HG02884 (cell line): ENCODE results near the gene ITSN1.

Experiments
- ATAC-seq: cut with Tn5 transposase; IDR thresholded peaks from one replicate; pipeline ENCODE4 v1.9.1; 2021; ENCODE audit warnings: mild to moderate bottlenecking, moderate library complexity; ENCODE audit not compliant: unreplicated experiment

The ITSN1 gene

DNA sequence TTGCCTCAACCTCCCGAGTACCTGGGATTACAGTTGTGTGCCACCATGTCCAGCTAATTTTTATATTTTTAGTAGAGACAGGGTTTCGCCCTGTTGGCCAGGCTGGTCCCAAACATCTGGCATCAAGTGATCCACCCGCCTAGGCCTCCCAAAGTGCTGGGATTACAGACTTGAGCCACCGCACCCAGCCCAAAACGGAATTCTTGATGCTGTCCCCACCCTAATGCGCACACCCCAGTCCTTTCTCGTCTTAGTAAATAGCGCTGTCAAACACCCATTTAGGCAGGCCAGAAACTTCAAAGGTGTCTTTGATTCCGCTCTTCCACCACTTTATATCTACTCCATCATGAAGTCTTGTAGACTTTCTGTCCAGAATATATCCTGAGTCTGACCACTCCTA lies 35.1 kb downstream of the ITSN1 start:
- ATAC-seq: no peak

DNA sequence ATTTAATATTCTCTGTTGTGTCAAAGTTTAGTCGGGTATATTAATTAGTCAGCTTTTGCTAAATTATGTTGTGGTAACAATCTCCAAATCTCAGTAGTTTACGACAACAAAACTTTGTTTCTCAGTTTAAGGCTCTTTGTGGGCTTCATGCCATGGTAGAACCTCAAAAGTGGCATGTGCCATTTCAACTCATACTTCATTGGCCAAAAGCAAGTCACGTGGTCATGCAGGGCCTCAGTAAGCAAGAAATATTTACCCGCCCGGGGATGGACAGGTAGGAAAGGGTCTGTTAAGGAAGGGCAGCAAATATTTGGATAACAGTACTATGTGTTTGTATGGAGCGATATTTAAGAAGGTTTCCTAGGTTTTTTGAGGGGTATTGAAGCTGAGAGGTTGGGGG lies 38.6 kb downstream of the ITSN1 start:
- ATAC-seq: no peak

DNA sequence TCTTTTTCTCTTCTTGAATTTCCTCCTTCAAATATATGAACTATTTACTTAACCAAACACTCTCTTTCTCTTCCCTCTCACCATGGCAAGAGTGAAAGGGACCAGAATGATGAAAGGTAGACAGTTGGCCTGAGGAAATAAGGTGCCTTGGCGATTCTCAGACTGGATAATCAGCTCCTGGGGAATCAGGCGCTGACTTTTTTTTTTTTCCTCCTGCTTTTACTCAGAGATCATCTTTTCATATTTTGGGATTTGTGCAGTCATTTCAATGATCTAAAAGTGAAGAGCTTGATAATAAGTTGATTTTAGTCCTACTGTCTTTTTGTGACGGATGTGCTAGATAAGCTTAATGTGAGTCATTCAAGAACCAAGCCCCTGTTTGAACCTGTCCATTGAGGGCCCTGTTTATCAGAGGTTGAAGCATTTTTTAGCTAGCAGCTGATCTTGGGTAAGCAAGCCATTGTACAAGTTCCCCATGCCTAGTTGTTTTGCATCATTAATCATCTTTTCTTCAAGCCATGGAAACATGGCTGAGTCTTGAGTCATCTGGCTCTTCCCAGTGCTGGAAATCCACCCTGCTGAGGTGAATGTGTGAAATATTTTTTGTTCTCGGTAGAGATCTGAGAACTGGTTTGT lies 40.8 kb downstream of the ITSN1 start:
- no peak for ATAC-seq

DNA sequence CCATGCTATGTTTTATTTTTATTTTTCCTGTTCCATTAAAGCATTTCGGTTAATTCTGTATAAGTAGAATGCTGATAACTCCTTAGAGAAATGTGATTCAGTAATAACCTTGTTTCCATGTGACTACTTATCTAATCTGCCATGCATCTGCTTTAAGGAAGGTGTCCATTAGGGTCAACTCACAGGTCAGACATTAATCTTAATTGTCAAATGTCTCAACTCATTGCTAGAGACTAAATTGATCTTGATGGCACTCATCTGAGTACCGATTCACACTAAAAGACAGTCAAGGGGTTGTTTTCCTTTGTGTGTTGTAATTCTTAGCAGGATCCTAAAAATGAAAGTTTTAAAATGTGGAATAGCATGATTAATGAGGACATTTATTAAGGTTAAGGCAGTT lies 41.8 kb downstream of the ITSN1 start:
- ATAC-seq: no peak

DNA sequence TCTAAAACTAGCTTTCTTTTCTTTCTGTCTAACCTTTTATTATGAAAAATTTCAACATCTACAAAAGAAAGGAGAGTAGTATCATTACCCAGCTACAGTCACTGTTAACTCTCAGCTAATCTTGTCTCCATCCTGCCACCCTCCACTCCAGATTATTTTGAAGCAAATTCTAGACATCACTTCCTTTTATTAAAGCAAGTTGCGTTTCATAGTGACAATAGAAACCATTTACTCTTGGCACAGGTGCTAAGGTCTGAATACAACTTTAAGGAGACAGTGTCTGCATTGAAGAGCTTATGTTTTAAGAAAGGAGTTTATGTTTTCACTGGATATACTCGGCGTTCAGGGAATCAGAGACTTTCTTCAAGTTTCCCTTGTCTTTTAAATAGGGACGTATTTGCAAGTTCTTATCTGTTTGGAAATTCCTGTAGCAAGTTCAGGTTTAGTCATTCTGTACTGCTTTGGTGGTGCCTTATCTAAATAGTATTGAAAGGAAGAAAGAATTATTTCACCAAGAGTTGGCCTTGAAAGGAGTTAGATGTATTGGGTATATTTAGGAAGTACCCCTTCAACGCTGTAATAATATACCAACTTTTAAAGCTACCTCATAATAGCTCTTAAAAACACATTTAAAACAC lies 42.7 kb downstream of the ITSN1 start:
- no peak for ATAC-seq

DNA sequence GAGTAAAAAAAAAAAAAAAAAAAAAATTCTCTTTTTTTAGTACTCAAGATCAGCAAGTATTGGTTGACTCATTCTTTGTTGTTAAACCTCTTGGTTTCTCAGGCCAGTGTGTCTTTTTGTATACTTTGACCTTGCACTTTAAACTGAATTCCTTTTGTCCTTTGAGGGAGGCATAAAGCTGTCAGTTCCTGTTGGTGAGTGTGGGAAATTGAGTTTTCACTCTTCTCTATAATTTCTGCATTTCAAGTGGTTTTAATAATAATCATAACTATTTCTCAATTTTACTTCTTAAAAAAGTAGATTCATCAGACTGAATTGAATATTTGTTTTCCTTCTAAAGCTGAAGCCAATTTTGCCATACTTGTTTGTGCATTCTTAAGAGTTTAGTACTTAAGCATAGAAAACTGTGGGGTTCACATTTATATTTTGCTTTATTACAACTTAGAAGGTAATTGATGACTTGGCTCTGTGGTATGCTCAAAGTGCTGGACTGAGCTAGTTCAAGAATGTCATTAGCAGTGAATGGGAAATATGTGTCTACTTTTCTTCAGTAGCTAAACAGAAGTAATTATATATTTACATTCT lies 43.4 kb downstream of the ITSN1 start:
- no peak for ATAC-seq

DNA sequence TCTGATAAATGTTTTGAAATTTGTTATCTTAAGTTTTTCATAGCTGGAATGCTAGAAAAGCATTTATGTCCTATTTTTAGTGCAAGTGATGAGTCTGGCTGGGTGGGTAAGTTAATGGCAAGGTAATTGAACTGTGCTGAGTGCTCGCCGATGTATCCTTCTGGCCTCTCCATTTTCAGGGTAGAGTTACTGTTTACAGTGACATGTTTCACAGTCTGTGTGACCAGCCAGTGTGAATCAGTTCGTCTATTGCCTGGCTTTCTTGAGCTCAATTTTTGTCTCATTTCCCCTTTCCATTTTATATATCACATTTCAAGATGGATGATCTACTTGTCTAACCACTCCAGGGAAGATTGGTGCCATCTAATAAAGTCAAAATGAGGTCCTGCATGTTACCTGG lies 44.1 kb downstream of the ITSN1 start:
- ATAC-seq: no peak

DNA sequence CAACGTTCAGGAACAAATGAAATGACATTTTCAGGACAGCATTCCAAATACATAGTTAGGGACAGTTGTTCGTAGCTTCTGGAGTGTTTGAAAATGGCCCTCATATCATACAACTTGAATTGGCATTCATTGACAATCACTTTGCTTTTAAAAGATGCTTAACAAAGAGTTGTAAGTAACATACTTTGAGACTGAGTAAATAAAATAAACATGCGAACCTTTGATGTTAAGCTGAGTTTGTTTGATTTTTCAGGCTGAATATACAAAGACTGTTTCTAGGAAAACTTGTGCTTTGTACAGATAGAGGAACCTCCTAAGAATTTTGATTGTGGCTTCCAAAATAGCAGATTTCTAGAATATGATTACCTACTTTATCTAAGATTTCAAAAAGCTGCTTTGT lies 45.3 kb downstream of the ITSN1 start:
- ATAC-seq: no peak

DNA sequence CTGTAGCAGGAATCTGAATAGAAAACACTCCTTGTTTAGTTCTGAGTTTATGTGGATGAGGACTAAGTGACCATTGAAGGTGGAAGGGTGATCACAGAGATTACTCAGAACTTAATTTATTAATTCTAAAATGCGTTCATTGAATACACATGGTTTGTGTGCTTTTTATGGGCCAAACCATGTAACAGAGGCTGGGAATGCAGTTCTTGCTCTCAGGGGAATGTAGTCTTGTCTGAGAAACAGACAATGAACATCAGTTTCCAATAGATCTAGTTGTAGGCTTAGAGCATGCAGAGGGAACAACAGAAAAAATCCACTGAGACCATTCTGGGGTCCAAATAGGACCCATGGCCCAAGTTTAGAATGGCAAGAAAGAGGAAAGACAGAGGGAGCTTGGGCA lies 46.1 kb downstream of the ITSN1 start:
- ATAC-seq: no peak

DNA sequence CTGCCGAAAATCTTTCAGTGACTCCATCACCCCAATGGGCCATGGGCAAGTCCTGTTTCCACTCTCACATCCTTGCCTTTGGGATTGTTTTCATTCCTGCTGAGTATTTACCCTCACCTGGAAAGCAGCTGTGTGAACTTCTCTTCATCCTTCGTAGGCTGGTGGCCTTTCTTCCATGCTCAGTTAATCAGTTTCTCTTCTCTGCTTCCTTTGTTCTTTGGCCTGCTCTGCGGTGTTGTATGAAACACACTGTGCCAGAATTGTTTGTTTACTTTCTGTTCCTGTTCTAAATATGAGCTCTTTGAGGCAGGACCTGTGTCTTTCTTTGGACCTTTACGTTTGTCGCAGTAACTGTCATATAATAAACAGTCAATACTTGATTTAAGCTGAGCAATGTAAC lies 48.6 kb downstream of the ITSN1 start:
- no peak for ATAC-seq

DNA sequence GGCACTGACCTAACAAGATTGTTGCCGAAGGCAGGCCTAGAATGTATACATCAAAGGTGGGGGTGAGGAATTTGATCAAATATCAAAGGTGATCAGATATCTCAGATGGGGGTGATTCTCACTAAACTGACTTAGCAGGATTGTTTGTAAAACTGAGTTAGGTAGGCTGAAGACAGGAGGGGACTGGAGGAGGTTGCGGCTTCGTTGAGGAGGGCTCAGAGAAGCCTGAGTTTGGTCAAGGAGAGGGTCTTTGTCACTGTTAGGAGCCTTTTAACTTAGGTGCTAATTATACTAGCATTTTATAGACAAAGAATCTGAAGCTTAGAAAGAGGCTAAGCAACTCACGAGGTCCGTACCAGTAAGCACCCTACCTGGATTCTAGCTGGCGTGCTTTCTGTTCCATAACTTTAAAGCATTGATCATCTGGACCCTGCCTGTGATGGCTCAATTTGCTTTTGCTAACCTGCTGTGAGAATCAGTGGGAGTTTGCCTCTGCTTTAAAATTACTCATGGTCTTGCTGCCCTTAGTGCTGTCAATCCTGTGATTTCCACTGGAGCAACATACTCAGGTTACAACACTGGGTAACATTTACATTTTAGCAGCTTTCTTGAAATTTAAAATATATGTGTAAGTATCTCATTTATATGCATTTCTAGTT lies 49.8 kb downstream of the ITSN1 start:
- ATAC-seq: no peak

DNA sequence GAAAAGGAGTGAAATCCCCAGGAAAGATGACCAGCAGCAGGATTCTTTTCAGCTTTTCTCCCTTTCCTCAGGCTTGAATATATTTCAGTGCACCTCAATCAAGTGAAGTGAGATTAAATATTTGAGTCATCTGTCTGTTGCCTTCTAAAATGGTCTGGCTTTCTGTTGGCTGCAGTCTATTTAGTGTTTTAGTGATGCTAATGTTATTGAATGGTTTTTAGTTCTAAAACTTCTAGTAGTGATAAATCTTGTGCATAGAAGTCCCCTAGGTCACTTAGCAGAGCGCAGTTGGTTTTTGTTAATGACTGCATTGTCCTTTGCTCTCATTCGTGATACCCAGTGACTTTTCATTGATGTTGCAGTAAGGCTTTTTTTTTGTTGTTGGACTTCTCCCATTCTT lies 53.5 kb downstream of the ITSN1 start:
- no peak for ATAC-seq

DNA sequence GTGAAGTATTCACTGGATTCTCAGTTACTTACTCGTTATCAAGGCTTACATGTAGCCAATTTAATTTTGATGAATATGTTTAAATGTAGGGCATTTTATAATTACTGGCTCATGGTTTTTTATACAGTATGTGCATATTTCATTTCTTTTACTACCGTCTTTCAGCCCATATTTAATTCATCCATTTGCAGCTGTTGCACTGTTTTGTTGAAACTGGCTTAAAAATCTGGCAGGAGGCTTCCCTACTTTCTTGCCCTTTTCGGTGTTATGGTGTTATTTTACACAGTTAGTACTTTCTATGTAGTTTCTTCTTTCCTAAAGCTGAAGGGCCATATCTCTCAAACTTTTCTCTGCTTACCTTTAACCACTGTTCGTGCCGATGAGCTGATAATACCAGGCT lies 54.2 kb downstream of the ITSN1 start:
- ATAC-seq: no peak

DNA sequence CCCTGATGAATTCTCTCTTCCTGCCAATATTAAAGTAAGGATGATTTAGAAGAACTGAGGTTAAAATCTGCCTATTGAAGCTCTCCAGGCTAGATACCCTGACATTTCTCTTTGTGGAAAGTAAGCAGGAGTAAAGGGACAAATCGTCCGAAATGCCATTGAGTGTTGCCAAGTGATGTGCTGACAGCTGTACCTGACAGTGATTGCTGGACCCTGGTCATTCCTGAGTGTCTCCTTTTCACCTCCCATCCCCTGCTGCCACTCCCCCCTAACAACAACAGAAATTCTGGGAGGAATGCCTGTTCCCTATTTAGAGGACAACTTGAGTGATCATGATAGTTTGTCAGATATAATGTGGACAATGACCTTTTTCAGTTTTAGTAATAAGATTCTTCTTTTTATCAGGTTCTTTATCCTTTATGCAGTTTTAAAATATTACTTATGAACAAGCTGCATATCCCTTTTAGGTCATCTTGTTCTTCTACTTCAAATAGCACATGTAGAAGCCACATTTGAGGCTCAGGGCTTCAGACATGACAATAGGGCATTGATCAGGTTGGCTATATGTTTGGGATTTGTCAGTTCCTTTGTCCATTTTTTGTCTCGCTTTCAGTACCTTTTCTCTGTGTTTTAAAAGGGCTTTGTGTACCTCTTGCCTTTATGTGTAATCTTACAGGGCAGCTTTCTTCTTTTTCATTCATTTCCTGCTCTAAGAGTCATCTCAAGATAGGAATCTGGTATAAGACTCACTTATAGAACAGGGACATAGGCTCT lies 56.0 kb downstream of the ITSN1 start:
- no peak for ATAC-seq

DNA sequence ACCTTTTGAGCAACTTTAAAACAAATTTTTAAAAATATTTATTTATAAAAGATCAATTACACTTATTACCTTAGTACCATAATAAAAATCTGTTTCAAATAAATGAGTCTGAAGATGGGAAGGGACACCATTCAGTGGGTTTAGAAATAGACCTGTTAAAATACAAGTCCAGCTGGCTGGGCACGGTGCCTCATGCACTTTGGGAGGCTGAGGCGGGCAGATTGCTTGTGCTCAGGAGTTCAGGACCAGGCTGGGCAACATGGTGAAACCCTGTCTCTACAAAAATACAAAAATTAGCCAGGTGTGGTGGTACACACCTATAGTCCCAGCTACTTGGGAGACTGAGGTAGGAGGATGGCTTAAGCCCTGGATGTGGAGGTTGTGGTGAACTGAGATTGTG lies 57.0 kb downstream of the ITSN1 start:
- no peak for ATAC-seq

DNA sequence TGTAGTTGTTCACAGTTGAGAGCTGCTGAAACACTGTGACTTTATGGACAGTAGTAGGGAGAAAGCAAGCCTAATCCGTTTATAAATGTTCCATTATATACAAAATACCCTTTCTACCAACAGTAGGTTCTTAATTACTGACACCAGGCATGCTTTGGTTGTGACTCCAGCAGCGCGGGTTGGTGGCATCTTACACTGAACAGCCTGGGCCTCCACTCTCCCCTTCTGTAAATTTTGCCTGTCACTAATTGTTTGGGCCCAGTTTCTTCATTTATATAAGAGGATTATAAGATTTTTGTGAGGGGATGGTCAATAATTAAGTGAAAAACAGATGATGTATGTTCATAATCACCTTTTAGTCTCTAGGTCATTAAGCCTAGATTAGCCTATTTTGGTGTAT lies 58.2 kb downstream of the ITSN1 start:
- ATAC-seq: no peak

DNA sequence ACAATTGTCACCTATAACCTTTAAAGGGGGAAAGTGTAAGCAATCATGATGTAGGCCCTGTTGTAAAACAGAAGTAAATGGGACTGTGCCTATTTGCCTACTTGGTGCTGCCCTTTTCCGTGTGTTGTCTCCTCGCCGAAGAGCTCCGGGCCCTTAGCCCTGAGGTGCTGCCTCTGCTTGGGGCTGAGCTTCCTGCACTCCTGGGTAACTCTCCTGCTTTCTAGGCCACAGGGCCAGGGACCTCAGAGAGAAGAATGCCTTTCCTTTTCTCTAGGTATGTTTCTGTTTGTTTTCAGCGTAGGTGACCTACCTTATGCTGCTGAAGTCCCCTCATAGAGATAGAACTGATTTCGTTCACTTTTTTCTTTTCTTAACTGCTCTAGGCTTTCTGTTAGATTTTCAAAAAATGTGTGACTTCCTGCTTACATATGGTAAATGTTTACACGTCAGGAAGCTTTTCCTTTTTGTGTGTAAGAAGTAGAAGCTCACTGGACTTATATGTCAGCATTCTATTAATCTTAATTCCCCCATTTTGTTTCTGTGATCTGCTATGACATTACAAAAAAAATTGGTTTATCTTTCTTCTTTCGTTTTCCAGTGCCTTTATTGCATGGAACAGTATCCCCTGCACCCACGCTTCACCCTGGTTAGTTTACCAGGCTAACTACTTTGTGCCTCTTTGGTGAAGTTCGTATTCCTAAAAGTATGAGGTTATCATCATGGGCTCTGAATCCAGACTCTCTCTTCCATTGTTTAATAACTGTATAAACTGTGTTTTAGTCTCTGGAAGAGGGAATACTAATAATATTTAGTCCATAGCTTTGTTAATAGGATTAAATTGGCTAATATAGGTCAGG lies 61.7 kb downstream of the ITSN1 start:
- ATAC-seq: no peak

DNA sequence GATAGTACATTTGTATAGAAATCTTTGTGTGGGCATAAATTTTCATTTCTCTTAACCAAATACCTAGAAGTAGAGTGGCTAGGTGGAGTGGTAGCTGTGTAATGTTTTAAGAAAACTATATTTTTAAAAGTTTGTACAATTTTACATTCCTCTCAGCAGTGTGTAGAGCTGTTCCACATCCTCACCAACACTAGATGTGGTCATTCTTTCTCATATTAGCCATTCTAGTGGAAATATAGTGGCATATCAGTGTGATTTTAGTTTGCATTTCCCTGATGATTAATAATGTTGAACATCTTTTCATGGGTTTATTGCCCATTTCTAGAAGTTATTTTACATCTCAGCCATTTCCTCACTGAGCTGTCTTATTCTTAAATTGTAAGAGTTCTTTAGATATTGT lies 65.5 kb downstream of the ITSN1 start:
- ATAC-seq: no peak

DNA sequence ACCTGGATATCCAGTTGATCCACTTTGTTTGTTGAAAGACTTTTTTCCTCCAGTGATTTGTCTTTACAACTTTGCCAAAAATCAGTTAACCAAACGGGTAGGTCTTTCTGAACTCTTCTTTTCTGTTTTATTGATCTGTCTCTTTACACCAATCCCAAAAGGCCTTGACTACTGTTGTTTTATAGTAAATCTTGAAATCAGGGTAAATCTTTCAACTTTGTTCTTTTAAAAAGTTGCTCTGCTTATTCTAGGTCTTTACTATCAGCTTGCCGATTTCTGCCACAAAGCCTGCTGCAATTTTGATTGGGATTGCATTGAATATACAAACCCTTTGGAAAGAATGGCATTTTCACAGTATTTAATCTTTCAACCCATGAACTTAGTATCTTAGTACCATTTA lies 66.6 kb downstream of the ITSN1 start:
- ATAC-seq: no peak

DNA sequence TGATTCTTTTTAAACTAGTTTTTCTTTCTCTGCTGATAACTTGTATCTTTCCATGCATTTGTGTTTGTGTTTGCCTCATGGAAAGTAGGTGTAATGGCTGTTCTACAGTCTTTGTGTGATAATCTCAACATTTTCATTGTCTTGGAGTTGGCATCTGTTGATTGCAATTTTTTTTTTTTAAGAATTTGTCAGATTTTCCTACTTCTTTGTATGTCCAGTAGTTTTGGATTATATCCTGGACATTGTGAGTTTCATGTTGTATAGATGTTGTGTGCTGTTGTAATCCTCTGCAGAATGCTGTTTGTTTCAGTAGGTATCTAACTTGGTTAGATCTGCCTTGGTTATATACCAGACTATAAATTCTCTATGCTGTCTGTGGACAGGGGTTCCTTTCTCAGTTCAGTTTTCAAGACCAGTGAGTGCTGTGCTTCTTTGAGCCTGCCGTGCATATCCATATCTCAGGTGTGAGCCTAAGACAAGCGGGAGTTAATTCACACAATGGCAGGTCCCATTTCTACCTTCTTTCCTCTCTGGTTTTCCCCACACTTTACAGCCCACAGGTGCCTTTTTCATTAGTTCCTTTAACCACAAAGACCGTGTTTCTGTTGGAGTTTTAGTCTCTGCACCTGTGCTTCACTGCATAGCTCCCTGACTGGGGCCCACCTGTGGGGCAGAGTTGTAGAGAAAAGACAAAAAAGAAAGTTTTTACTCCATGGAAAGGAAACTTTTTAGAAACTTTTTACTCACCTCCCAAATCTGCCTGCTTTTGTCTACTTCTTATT lies 69.9 kb downstream of the ITSN1 start:
- ATAC-seq: no peak
